Esophagus squamous epithelium (tissue), 5 donors: Measurements from ENCODE around the gene GP5. TPM values are rescaled to one million over a fixed set of nuclear protein-coding genes. Genes with fewer than 3 reads are reported as not detected.

Source experiments
- DNase-seq: peaks from one replicate; lab custom pipeline; 2025; lab: John Stamatoyannopoulos, UW
- H3K27ac ChIP-seq, 4 donors: fragments of 200-600 bp; sonication (generic); one replicate each; pipeline ENCODE4 v1.5.1; 2016 to 2019; ENCODE audit warnings: mild to moderate bottlenecking in 1 of 4
- H3K27me3 ChIP-seq, 4 donors: fragments of 200-600 bp; sonication (generic); 1 replicate in 3 of 4; 2 replicates in 1 of 4; pipeline versions ENCODE4 v1.5.1 to v1.6.0; 2017 to 2021; ENCODE audit warnings: antibody characterized with exemption in 1 of 4
- H3K36me3 ChIP-seq, 3 donors: fragments of 200-600 bp; sonication (generic); one replicate each; pipeline ENCODE4 v1.5.1; 2016 to 2019
- H3K4me1 ChIP-seq, 3 donors: fragments of 200-600 bp; sonication (generic); one replicate each; pipeline ENCODE4 v1.5.1; 2017 to 2019
- H3K4me3 ChIP-seq, 4 donors: fragments of 200-600 bp; sonication (generic); 1 replicate in 3 of 4; 2 replicates in 1 of 4; pipeline ENCODE4 v1.5.1; 2016 to 2019; ENCODE audit warnings: mild to moderate bottlenecking in 2 of 4, moderate library complexity in 1 of 4
- H3K9me3 ChIP-seq, 3 donors: fragments of 200-600 bp; sonication (generic); one replicate each; pipeline ENCODE4 v1.5.1; 2016 to 2019
- POLR2A ChIP-seq, 4 donors: fragments of 450-650 bp; IDR thresholded peaks; one replicate each; pipeline ENCODE4 v1.6.1; 2017; ENCODE audit warnings: antibody characterized with exemption in 4 of 4, mild to moderate bottlenecking in 4 of 4, moderate library complexity in 3 of 4
- WGBS, 2 donors: methylation state at CpG; one replicate each; pipeline ENCODE4 v1.1.5; 2018; 5-methylcytosine and 5-hydroxymethylcytosine counted together
- intact Hi-C: fragments of 100-400 bp; cut with DNase I; formaldehyde crosslinking; loops from one replicate; pipeline ENCODE4 v1.15.0; 2022
- total RNA-seq, 4 donors: library from RNA; depleted of rRNA; stranded (reverse); fragments of >200 nt; gene quantifications; one replicate each; pipeline ENCODE4 v1.1.0, GENCODE V29; 2016
- TF ChIP-seq, protein P1 (sequence below), 6 experiments: fragments of 450-650 bp in 4 of 6; fragments of 200-600 bp in 2 of 6; sonication (generic) in 2 of 6; IDR thresholded peaks; one replicate each; pipeline ENCODE4 v1.5.1; 2016 to 2019; ENCODE audit warnings: antibody characterized with exemption in 6 of 6, mild to moderate bottlenecking in 4 of 6, moderate library complexity in 4 of 6
- donor health status: DM: yes; HTN: yes; CAD: no.

The GP5 gene
- total RNA-seq, 4 donors from 2014 or later = 0.38 TPM; not detected in 3

DNA sequence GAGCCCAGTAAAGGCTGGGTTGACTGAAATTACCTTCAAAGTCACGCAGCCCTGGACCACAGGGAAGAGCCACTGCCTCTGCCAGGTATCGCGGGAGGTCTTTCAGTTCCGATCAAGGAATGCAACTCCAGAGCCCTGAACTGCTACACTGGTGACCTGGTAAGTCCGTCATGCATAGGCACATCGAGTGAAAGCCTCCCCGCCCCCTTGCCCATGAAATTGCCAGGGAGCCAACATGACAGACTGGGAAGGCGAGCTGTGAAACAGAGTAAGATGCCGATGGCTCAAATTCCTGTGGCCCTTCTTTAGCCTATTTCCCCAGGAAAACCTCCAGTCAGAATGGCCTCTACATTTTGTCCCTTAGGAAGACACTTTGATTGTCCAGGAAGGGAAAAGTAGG is 2.3 kb upstream of the GP5 start:
- no peak for DNase-seq
- TF ChIP-seq, protein P1, sequence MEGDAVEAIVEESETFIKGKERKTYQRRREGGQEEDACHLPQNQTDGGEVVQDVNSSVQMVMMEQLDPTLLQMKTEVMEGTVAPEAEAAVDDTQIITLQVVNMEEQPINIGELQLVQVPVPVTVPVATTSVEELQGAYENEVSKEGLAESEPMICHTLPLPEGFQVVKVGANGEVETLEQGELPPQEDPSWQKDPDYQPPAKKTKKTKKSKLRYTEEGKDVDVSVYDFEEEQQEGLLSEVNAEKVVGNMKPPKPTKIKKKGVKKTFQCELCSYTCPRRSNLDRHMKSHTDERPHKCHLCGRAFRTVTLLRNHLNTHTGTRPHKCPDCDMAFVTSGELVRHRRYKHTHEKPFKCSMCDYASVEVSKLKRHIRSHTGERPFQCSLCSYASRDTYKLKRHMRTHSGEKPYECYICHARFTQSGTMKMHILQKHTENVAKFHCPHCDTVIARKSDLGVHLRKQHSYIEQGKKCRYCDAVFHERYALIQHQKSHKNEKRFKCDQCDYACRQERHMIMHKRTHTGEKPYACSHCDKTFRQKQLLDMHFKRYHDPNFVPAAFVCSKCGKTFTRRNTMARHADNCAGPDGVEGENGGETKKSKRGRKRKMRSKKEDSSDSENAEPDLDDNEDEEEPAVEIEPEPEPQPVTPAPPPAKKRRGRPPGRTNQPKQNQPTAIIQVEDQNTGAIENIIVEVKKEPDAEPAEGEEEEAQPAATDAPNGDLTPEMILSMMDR (IDR thresholded peaks at IDR 0.05) = no peak
- TF ChIP-seq POLR2A (IDR thresholded peaks at IDR 0.05) = no peak
- Histone ChIP-seq H3K27me3 (peaks cover 0 to 38% (median 1%) of the 10 kb centered on the region in 4 donors), H3K27ac (no peak overlapping the region), H3K4me1 (peaks cover 15 to 23% (median 19%) of the 10 kb centered on the region in 3 donors), H3K36me3 (peaks cover 0 to 15% (median 0%) of the 10 kb centered on the region in 3 donors), H3K9me3 (no peaks in the 10 kb centered on the region), H3K4me3 (no peak overlapping the region)
- intact Hi-C loops = no loop called here
- WGBS, 2 donors = 81 to 92% methylated on average over 6 to 7 of the region's 9 CpGs

DNA sequence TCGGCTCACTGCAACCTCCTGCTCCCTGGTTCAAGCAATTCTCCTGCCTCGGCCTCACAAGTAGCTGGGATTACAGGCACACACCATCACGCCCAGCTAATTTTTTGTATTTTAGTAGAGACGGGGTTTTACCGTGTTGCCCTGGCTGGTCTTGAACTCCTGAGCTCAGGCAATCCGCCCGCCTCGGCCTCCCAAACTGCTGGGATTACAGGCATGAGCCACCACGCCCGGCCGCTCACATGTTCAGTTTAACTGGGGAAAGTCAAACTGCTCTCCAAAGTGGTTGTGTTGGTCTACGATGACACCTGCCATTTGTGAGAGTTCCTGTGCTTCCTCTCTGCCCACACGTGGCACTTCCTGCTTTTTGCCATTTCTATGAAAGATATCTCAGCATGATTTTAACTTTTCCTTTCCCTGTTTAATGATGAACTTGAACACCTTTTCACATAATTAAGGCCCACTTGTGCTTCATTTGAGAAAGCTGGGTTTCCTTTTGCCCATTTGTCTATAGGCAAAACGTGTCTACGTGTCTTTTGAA is 877 bp upstream of the GP5 start:
- TF ChIP-seq, protein P1 (IDR thresholded peaks at IDR 0.05) = no peak
- TF ChIP-seq POLR2A (IDR thresholded peaks at IDR 0.05) = no peak
- Histone ChIP-seq H3K27ac (no peak overlapping the region), H3K36me3 (peaks cover 0 to 4% (median 0%) of the 10 kb centered on the region in 3 donors), H3K4me3 (no peak overlapping the region), H3K9me3 (no peaks in the 10 kb centered on the region), H3K4me1 (peaks cover 15 to 34% (median 23%) of the 10 kb centered on the region in 3 donors), H3K27me3 (peaks cover 0 to 48% (median 1%) of the 10 kb centered on the region in 4 donors)
- no peak for DNase-seq
- 77 to 86% methylated on average over 11 to 14 of the region's 15 CpGs for WGBS, 2 donors
- intact Hi-C loops = no loop called here

DNA sequence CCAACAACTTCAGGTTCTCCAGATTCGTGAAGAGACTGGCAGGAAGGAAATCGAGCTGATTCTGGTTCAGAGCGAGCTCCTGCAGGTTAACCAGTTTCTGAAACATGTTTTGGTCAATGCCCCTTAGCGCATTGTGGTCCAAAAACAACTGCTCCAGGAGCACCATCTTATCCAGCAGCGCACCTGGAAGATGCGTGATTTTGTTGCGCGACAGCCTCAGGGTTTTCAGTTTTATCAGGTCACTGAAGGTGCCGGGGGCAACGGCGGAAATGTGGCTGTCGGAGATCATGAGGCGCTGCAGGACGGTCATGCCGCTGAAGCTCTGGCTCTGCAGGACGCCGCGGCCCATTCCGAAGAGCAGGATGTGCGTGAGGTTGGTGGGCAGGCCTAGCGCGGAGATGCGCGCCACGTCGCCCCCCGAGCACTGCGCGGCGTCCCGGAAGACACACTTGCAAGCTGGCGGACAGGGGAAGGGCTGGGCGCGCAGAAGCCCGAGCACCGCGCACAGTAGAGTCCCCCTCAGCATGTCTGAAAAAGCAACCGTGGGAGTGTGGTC is 1.2 kb downstream of the GP5 start:
- Histone ChIP-seq H3K27me3 (peaks cover 0 to 55% (median 1%) of the 10 kb centered on the region in 4 donors), H3K4me1 (peaks cover 15 to 34% (median 23%) of the 10 kb centered on the region in 3 donors), H3K27ac (no peak overlapping the region), H3K36me3 (no peaks in the 10 kb centered on the region), H3K4me3 (peak overlapping the region in 3 of 4 donors; percentile 24 to 56 (median 38)), H3K9me3 (no peaks in the 10 kb centered on the region)
- no peak for DNase-seq
- 26 to 50% methylated on average over 6 to 13 of the region's 38 CpGs for WGBS, 2 donors
- TF ChIP-seq POLR2A (IDR thresholded peaks at IDR 0.05) = no peak
- TF ChIP-seq, protein P1 (IDR thresholded peaks at IDR 0.05) = no peak
- intact Hi-C loops = no loop called here

DNA sequence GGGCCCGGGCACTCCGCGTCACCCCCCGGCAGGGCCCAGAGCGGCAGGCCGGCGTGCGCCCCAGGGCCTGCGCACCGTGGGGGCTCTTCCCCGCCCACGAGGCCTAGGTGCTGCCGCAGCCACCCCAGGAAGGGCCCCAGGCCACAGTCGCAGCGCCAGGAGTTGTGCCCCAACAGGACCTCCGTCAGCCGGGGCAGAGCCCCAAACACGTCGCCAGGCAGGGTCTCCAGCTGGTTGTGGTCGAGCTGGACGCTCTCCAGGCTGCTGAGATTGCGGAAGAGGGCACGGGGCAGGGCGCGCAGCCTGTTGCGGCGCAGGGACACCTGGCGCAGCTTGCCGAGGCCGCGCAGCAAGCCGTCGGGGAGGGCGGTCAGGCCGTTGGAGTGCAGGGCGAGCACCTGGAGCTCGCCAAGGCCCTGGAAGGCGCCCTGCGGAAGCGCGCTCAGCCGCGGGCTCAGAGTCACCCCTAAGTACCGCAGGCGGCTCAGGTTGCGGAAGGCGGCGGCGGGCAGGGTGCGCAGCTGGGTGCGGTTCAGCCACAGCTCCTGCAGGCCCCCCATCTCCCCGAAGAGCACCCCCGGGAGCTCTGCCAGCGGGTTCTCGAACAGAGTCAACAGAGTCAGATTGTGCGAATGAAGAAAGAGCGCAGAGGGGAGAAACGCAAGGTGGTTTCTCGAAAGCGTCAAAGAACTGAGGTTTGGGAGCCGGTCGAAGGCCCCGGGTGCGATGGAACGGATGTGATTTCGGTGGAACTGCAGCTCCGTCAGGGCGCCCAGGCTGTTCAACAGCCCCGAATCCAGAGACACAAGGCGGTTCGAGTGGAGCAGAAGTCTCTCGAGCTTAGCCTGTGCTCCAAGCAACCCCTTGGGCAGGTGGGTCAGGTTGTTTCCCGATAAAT is 2.0 kb downstream of the GP5 start:
- Histone ChIP-seq H3K4me1 (peaks cover 15 to 34% (median 23%) of the 10 kb centered on the region in 3 donors), H3K36me3 (no peaks in the 10 kb centered on the region), H3K9me3 (no peaks in the 10 kb centered on the region), H3K27me3 (peaks cover 0 to 60% (median 1%) of the 10 kb centered on the region in 4 donors), H3K27ac (peak overlapping the region in 2 of 4 donors; percentile 15 to 48), H3K4me3 (peak overlapping the region; percentile 14 to 56 (median 31))
- intact Hi-C loops = no loop called here
- DNase-seq = no peak
- no peak for TF ChIP-seq POLR2A (IDR thresholded peaks at IDR 0.05)
- TF ChIP-seq, protein P1 (IDR thresholded peaks at IDR 0.05) = no peak
- 9% methylated on average over 23 of the region's 73 CpGs; no CpG with 5 or more reads in 1 of the 2 donors for WGBS, 2 donors
